Endothelial cell of umbilical vein (primary cell): ENCODE data around the gene SPON1. TPM values are rescaled to one million over a fixed set of nuclear protein-coding genes. Genes with fewer than 3 reads are reported as not detected.

ENCODE experiments used
- BruUV-seq: library from RNA; stranded (reverse); fragments of 400-500 nt; replicated peaks from 2 replicates; lab custom pipeline; 2021; lab: Mats Ljungman, UMichigan
- CTCF ChIA-PET: fragments of 300-600, 350-600 bp; sonication (Branson Sonifier 250); formaldehyde crosslinking; loops from one replicate; lab custom pipeline; 2021; ENCODE audit warnings: antibody characterized with exemption, inconsistent platforms; lab: Charles Lee
- POLR2A ChIA-PET: fragments of 300-600, 350-600 bp; sonication (Branson Sonifier 250); formaldehyde crosslinking; loops from one replicate; lab custom pipeline; 2021; ENCODE audit warnings: antibody characterized with exemption, inconsistent platforms; lab: Charles Lee
- DNase-seq: peaks from one replicate; pipeline ENCODE4 v3.0.0-alpha.2; 2011; ENCODE audit warnings: low read depth, low spot score
- FAIRE-seq: peaks from 2 replicates; lab custom pipeline; 2011; peaks lifted over from hg19 to GRCh38; lab: Jason Lieb, UNC
- H2AFZ ChIP-seq: 2 replicates; pipeline ENCODE4 v1.6.0; 2012; ENCODE audit warnings: low read depth, low read length, control low read depth, inconsistent platforms
- H3K27ac ChIP-seq: 2 replicates; pipeline ENCODE4 v1.5.1; 2011; ENCODE audit warnings: low read depth, mild to moderate bottlenecking, control low read depth, low read length, moderate library complexity; ENCODE audit not compliant: insufficient read depth
- H3K27me3 ChIP-seq, 2 experiments: 2 replicates each; pipeline versions ENCODE4 v1.6.0 to v1.6.1; 2011; ENCODE audit warnings: low read length in 2 of 2, mixed read lengths in 1 of 2; ENCODE audit not compliant: control insufficient read depth in 2 of 2, insufficient read depth in 2 of 2
- H3K36me3 ChIP-seq, 2 experiments: 2 replicates in 1 of 2; 3 replicates in 1 of 2; pipeline ENCODE4 v1.5.1; 2011; ENCODE audit warnings: low read length in 2 of 2, mild to moderate bottlenecking in 1 of 2, moderate library complexity in 1 of 2; ENCODE audit not compliant: control insufficient read depth in 2 of 2, insufficient read depth in 2 of 2; ENCODE audit errors: extremely low read depth in 1 of 2
- H3K4me1 ChIP-seq: 3 replicates; pipeline ENCODE4 v1.5.1; 2011; ENCODE audit warnings: mild to moderate bottlenecking, low read length; ENCODE audit not compliant: control insufficient read depth, insufficient read depth; ENCODE audit errors: extremely low read depth
- H3K4me2 ChIP-seq: 2 replicates; pipeline ENCODE4 v1.6.1; 2011; ENCODE audit warnings: low read length, control low read depth, mixed read lengths; ENCODE audit not compliant: insufficient read depth
- H3K4me3 ChIP-seq, 3 experiments: fragments of 200-600 bp in 1 of 3; sonication (generic), shearing (Covaris generic) in 1 of 3; replicated peaks in 1 of 3; 2 replicates each; pipeline ENCODE4 v1.5.1; 2011 to 2016; ENCODE audit warnings: control low read depth in 3 of 3, low read length in 3 of 3, mild to moderate bottlenecking in 2 of 3, inconsistent platforms in 1 of 3, low read depth in 1 of 3, moderate library complexity in 1 of 3; ENCODE audit not compliant: insufficient read depth in 1 of 3
- H3K79me2 ChIP-seq: 2 replicates; pipeline ENCODE4 v1.6.0; 2012; ENCODE audit warnings: low read length, inconsistent platforms; ENCODE audit not compliant: control insufficient read depth, insufficient read depth
- H3K9ac ChIP-seq: replicated peaks from 2 replicates; pipeline ENCODE3; 2011; ENCODE audit warnings: low read length, control low read depth; ENCODE audit not compliant: insufficient read depth; ENCODE audit errors: extremely low read depth
- H3K9me1 ChIP-seq: replicated peaks from 3 replicates; pipeline ENCODE4 v1.6.0; 2011; ENCODE audit warnings: mild to moderate bottlenecking, low read length; ENCODE audit not compliant: control insufficient read depth, insufficient read depth; ENCODE audit errors: extremely low read depth
- H3K9me3 ChIP-seq: replicated peaks from 2 replicates; pipeline ENCODE4 v1.5.1; 2012; ENCODE audit warnings: low read length, inconsistent platforms; ENCODE audit not compliant: control insufficient read depth, insufficient read depth
- H4K20me1 ChIP-seq: replicated peaks from 2 replicates; pipeline ENCODE3; 2011; ENCODE audit warnings: mild to moderate bottlenecking, low read length; ENCODE audit not compliant: control insufficient read depth, insufficient read depth; ENCODE audit errors: extremely low read depth
- EZH2 ChIP-seq: IDR thresholded peaks from 2 replicates; pipeline ENCODE4 v1.6.1; 2012; ENCODE audit warnings: borderline replicate concordance, low read depth, mild to moderate bottlenecking, moderate library complexity, low read length, inconsistent platforms; ENCODE audit not compliant: severe bottlenecking
- FOS ChIP-seq: IDR thresholded peaks from 2 replicates; pipeline ENCODE4 v1.6.1; 2011; ENCODE audit warnings: mild to moderate bottlenecking, low read length, moderate library complexity, borderline replicate concordance; ENCODE audit not compliant: insufficient read depth
- GATA2 ChIP-seq: IDR thresholded peaks from 2 replicates; pipeline ENCODE4 v1.7.0; 2011; ENCODE audit warnings: low read depth, mild to moderate bottlenecking, moderate library complexity, mixed read lengths, low read length; ENCODE audit not compliant: insufficient read length, insufficient read depth
- JUN ChIP-seq: IDR thresholded peaks from 2 replicates; pipeline ENCODE4 v1.6.1; 2011; ENCODE audit warnings: borderline replicate concordance, low read depth; ENCODE audit not compliant: insufficient read length, insufficient read depth
- MYC ChIP-seq: IDR thresholded peaks from one replicate; pipeline ENCODE4 v1.6.1; 2011; ENCODE audit warnings: mild to moderate bottlenecking, low read depth, low read length
- POLR2A ChIP-seq: IDR thresholded peaks from 2 replicates; pipeline ENCODE4 v1.6.1; 2012; ENCODE audit warnings: low read depth, mild to moderate bottlenecking, control low read depth, low read length
- POLR2AphosphoS5 ChIP-seq: IDR thresholded peaks from 2 replicates; pipeline ENCODE4 v1.6.1; 2012; ENCODE audit warnings: low read depth, mild to moderate bottlenecking, control low read depth, low read length, moderate library complexity; ENCODE audit not compliant: insufficient read depth
- dilution Hi-C: fragments of 300-500 bp; cut with MboI; formaldehyde crosslinking; loops from one replicate; pipeline ENCODE4 v1.15.0; 2019; ENCODE audit warnings: low sequenced_read_pairs; ENCODE audit not compliant: extremely low pct_ligation_motif_present
- intact Hi-C: fragments of 100-400 bp; cut with micrococcal nuclease; formaldehyde crosslinking; loops from one replicate; pipeline ENCODE4 v1.10.0; 2022
- polyA plus RNA-seq, 4 experiments: library from polyadenylated mRNA; depleted of rRNA in 3 of 4; stranded (reverse) in 3 of 4; unstranded in 1 of 4; fragments of >200 nt; gene quantifications; 2 replicates each; pipeline versions ENCODE4 v1.2.1 to v1.2.3, GENCODE V29; 2011 to 2012; ENCODE audit warnings: missing spikeins in 1 of 4
- total RNA-seq: library from RNA; stranded (reverse); gene quantifications from 2 replicates; pipeline ENCODE4 v1.2.3, GENCODE V29; 2021
- TF ChIP-seq, protein P1 (sequence below): IDR thresholded peaks from 2 replicates; pipeline ENCODE4 v1.6.1; 2011; ENCODE audit not compliant: insufficient read depth, insufficient read length
- TF ChIP-seq, protein P2 (sequence below), 2 donors: IDR thresholded peaks; 1 replicate in 1 of 2; 2 replicates in 1 of 2; pipeline ENCODE4 v1.5.1; 2011; ENCODE audit warnings: low read length in 2 of 2, mild to moderate bottlenecking in 2 of 2, moderate library complexity in 2 of 2, control low read depth in 1 of 2, inconsistent platforms in 1 of 2, low read depth in 1 of 2; ENCODE audit not compliant: insufficient read depth in 1 of 2; ENCODE audit errors: extremely low read depth in 1 of 2

SPON1 gene
- total and polyA plus RNA-seq, 2 donors (not counting 3 experiments of a cell fraction or from before 2014, with no cell fraction given), result 0.31 TPM; not detected in 1

DNA sequence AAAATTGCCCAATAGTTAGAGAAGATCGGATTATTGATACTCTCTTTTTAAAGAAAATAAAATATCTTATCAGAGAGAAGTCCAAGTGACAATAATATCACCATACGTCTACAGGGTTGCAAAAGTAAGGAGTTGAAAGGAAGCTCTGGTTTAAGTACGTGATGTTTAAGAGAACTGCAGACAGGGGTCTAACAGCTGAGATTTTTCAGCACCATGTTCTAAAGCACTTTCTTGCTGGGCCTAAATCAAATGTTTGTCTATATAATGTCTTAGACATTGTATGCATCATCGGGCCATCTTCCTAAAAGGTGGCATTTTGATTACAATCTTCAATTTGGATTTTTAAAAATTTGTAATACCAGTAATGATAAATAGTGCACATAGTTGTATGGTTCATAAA is 263.1 kb downstream of the SPON1 start:
- no peaks in the 10 kb centered on the region for H3K36me3 ChIP-seq
- H3K27me3 ChIP-seq, result peaks cover 3 to 10% of the 10 kb centered on the region in 2 experiments
- no peak overlapping the region for H3K27ac ChIP-seq
- H3K4me1 ChIP-seq, result no peaks in the 10 kb centered on the region
- H4K20me1 ChIP-seq, result no peaks in the 10 kb centered on the region
- BruUV-seq, result no TSS peak
- no peak for FAIRE-seq
- dilution Hi-C loops (no loop called here), intact Hi-C loops (no loop called here)
- H2AFZ ChIP-seq, result no peak overlapping the region
- ChIA-PET POLR2A (no interaction called here), CTCF (interaction anchor here (1.1 kb wide), 1 partner anchor 25 kb away, joined by 3 read pairs; no protein-coding TSS in a partner anchor)
- no peaks in the 10 kb centered on the region for H3K79me2 ChIP-seq
- H3K9me3 ChIP-seq, result no peaks in the 10 kb centered on the region
- DNase-seq, result no peak
- TF ChIP-seq POLR2A, result no peak
- TF ChIP-seq POLR2AphosphoS5, result no peak
- TF ChIP-seq EZH2, result no peak
- TF ChIP-seq, protein P1, sequence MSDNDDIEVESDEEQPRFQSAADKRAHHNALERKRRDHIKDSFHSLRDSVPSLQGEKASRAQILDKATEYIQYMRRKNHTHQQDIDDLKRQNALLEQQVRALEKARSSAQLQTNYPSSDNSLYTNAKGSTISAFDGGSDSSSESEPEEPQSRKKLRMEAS, result no peak
- no peak for TF ChIP-seq GATA2
- TF ChIP-seq MYC, result no peak
- no peak for TF ChIP-seq FOS
- no peak for TF ChIP-seq JUN
- TF ChIP-seq, protein P2, sequence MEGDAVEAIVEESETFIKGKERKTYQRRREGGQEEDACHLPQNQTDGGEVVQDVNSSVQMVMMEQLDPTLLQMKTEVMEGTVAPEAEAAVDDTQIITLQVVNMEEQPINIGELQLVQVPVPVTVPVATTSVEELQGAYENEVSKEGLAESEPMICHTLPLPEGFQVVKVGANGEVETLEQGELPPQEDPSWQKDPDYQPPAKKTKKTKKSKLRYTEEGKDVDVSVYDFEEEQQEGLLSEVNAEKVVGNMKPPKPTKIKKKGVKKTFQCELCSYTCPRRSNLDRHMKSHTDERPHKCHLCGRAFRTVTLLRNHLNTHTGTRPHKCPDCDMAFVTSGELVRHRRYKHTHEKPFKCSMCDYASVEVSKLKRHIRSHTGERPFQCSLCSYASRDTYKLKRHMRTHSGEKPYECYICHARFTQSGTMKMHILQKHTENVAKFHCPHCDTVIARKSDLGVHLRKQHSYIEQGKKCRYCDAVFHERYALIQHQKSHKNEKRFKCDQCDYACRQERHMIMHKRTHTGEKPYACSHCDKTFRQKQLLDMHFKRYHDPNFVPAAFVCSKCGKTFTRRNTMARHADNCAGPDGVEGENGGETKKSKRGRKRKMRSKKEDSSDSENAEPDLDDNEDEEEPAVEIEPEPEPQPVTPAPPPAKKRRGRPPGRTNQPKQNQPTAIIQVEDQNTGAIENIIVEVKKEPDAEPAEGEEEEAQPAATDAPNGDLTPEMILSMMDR (IDR thresholded peaks at IDR 0.05; ENCODE audit: extremely low read depth in 1 of 2, insufficient read depth in 1 of 2, low read depth in 1 of 2, low read length in 2 of 2), result no peak
- no peak overlapping the region for H3K4me3 ChIP-seq
- H3K9ac ChIP-seq, result no peak overlapping the region
- no peak overlapping the region for H3K4me2 ChIP-seq
- no peaks in the 10 kb centered on the region for H3K9me1 ChIP-seq
